HG03565 (cell line): ENCODE results near the gene FN3K.

Source experiments
- ATAC-seq: cut with Tn5 transposase; IDR thresholded peaks from one replicate; pipeline ENCODE4 v1.9.1; 2021; ENCODE audit warnings: mild to moderate bottlenecking, moderate library complexity; ENCODE audit not compliant: unreplicated experiment

Gene FN3K

DNA sequence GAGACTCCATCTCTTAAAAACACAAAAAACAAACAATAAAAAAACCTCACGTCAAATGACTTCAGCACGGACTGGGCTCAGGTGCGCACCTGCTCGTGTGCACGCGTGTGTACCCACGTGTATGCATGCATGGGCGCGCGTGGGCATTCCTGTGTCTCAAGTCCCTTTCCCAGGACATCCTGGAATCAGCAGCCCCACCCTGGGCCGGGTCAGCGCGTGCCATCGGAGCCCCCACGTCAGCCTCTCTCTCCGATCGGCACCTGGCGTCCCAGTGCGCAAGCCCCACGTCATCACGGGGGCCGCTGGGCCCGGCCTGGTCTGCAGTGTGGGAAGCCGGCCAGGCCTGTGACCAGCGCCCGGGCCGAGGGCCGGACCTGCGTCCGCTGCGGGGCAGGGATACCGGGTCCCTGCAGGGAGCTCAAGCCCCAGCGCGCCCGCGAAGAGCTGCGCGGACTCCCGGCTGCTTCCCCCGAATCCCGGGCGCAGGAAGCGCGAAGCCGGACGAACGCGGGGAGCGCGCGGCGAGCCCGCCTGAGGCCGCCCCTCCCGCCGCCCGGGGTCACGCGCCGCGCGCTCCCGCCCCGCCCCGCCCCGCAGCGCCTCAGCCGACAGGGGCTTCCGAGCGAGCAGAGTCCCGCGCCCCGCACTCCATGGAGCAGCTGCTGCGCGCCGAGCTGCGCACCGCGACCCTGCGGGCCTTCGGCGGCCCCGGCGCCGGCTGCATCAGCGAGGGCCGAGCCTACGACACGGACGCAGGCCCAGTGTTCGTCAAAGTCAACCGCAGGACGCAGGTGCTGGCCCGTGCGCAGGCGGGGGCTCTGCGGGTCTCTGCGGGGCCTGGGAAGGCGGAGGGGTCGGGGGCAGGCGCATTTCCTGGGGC, at the start of gene FN3K:
Gene FN3K (plus strand): TSS at position 629 of the 880 bp plus-strand sequence. CDS start 22 bp downstream, at position 651.
- ATAC-seq: no peak

DNA sequence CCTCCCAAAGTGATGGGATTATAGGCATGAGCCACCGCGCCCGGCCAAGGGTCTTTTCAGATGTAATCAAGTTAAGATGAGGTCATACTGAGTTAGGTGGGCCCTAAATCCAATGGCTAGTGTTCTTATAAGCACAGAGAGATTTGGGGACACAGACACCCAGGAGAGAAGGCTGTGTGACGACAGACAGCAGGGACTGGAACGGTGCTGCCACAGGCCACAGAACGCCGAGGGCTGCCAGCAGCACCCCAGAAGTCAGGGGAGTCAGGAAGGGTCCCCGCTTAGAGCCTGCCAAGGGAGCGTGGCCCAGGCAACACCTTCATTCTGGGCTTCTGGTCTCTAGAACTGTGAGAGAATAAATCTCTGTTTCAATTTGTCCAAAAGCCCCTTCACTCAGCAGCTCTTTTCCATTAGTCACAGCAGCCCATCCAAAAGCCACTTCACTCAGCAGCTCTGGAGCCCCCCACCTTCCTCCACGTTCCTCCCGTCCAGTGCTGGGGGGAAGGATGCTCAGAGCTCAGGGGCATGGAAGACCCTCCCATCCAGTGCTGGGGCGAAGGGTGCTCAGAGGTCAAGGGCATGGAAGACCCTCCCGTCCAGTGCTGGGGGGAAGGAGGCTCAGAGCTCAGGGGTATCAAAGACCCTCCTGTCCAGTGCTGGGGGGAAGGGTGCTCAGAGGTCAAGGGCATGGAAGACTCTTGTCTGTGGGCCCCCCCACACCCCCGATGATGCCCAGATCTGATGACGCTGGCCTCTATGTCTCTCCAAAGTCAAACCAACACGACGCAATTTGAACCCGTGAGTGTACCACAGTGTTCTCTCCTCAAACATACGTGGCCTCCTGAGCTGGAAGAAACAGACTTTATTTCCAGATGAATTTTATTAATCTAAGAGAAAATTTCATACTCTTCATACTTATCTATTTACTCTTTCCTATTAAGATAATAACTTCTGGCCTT, 48.8 kb upstream of the FN3K start:
- no peak for ATAC-seq

DNA sequence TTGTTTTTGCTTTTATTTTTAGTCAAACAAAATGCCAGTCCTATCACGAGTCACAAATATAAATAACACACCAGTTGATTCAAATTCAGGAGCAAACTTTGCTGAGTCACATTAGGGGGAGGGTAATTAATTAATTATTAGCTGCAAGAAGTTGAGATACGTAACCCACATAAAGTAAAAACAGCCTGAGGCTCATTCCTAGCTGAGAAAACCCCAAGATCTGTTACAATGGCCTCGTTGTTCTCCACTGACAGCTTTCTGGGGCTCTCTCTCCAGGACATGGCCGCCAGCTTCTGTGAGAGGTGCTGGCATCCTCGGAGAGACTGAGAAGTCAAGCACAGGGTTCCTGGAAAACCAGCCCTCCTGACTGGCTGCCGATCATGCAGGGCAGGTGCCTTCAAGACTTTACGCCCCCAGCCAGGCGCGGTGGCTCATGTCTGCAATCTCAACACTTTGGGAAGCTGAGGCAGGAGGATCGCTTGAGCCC, 48.0 kb upstream of the FN3K start:
- no peak for ATAC-seq

DNA sequence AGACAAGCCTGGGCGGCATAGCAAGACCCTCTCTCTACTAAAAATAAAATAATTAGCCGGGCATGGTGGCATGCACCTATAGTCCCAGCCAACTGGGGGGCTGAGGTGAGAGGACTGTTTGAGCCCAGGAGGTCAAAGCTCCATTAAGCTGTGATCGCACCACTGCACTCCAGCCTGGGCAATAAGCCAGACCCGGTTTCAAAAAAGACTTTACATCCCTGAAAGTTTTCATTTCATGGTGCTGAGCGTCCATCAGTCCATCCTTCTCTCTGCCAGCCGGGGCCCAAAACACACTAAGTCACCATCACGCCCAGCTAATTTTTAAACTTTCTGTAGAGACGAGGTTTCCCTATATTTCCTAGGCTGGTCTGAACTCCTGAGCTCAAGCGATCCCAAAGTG, 47.5 kb upstream of the FN3K start:
- ATAC-seq: no peak

DNA sequence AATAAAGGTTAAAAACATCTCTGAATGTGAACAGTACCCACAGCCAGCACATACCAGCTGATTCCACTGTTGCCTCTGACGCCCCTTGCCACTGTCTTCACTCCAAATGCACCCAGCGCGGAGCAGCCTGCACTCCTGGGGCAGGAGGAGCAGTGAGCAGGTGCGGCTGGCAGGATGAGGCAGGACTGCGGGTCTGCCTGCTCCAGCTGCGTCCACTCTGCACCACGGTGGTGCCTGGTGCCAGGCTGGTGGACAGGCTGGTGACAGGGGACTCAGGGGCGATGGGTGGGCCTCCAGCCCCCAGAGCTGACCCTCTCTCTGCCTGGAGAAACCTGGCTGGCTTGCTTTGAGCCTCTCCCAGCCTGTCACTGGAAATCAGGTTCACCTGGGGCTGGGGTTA, 46.3 kb upstream of the FN3K start:
- ATAC-seq: no peak

DNA sequence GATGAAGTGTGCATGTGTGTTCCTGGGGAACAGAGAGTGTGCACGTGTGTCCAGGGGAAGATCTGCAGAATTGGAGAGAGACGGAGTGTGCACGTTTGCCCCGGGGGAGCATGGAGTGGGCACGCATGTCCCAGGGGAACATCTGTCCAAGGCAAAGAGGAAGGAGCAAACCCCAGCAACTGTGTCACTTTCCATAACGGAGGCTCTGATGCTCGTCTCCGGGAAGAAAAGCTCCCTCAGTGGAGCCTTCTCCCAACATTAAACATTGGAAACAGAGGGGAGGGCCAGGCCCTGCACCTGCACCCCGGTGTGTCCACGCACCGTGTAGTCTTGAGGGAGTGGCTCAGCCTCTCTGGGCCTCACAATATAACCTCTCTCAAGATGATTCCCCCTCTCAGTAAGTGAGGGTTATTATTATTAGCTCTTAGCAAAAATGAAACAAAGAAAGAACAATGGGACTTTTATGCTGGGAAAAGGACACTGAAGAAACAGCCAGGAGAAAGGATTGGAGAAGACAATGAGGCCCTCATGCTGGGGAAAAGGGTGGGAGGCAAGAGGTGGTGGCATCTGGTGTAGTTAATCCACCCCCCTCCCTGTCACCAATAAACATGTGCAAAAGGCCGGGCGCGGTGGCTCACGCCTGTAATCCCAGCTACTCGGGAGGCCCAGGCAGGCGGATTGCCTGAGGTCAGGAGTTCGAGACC, 44.5 kb upstream of the FN3K start:
- no peak for ATAC-seq

DNA sequence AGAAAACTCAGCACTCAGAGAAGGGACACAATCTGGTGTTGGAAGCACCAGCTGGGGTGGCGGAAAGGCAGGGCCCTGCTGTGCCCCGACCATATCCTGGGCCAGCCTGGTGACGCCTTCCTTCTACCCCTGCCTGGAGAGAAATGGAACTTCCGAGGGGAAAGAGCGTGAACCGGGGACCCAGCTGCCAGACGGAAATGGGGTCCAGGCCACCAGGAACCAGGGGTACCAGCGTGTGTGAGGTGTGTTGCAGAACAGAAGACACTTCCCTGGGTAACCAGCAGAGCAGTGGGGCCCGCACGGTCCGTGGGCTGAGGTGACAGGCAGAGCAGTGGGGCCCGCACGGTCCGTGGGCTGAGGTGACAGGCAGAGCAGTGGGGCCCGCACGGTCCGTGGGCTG, 43.7 kb upstream of the FN3K start:
- ATAC-seq: no peak

DNA sequence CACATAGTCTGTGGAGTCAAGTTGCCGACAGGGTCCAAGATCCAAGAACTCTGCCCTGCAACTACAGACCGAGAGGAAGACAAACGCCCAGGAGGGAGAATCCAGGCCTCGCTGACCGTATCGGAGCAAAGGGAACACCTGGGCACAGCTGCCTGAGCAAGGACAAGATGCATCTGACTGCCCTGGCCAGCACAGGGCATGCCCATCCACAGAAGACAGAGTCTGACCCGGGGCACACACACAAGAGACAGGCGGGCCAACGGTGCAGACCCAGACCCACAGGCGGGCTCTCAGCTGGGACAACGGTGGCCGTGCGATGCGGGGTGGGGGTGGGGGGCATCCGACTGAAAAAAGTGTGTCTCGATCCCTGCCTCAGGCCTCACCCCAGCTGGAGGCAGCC, 43.1 kb upstream of the FN3K start:
- no peak for ATAC-seq

DNA sequence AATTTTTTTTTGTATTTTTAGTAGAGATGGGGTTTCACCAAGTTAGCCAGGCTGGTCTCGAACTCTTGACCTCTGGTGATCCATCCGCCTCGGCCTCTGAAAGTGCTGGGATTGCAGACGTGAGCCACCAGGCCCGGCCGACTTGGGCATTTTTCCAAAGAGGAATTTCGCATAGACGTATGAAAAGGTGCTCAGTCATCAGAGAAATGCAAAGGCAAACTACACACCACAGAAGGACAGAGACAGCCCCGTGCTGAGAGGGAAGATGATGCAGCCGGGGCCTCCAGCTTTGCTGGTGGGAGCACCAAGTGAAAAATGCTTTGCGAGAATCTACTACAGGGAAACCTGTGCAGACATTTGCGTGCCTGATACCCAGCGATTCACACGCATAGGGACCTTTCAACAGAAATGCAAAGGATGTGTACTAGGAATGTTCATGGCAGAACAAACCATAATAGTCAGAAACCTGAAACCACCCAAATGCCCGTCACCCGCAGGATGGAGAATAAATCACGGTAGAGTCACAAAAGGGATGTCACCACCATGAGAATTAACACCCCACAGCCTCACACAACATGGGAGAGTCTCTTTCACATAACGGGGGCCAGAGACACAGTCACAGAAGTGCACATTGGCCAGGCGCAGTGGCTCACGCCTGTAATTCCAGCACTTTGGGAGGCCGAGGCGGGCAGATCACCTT, 42.1 kb upstream of the FN3K start:
- ATAC-seq: no peak

DNA sequence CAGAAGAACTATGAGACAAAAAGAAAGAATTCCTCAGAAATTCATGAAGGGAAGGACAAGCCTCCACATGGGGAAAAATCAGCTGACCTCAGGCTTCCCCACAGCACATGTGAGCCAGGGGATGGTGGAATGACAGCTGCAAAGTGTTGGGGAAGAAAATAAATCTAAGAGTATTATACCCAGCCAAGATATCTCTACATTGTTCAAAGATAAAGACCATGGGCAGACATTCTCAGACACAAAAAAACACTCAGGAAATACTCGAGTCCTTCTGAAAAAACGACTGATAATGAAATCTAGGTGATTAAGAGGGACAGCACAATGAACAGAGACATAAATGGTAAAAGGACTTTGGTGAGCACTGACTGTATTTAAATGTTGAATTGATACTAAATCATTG, 40.8 kb upstream of the FN3K start:
- ATAC-seq: no peak

DNA sequence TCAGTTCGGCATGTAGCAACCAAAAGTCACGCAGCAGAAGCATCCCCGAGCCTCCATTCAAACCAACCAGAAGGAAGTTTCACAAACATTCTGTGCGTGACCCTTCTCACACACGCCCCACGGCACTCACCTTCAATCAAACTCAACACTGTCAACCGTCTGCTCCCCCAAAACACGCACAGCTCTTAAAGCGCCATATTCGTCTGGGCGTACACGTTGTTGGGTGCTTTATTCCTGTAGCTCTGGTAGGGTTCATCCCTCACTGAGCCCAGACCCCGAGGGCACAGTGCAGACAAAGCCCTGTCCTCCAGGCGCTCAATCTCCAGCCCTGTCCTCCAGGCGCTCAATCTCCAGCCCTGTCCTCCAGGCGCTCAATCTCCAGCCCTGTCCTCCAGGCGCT, 39.2 kb upstream of the FN3K start:
- no peak for ATAC-seq

DNA sequence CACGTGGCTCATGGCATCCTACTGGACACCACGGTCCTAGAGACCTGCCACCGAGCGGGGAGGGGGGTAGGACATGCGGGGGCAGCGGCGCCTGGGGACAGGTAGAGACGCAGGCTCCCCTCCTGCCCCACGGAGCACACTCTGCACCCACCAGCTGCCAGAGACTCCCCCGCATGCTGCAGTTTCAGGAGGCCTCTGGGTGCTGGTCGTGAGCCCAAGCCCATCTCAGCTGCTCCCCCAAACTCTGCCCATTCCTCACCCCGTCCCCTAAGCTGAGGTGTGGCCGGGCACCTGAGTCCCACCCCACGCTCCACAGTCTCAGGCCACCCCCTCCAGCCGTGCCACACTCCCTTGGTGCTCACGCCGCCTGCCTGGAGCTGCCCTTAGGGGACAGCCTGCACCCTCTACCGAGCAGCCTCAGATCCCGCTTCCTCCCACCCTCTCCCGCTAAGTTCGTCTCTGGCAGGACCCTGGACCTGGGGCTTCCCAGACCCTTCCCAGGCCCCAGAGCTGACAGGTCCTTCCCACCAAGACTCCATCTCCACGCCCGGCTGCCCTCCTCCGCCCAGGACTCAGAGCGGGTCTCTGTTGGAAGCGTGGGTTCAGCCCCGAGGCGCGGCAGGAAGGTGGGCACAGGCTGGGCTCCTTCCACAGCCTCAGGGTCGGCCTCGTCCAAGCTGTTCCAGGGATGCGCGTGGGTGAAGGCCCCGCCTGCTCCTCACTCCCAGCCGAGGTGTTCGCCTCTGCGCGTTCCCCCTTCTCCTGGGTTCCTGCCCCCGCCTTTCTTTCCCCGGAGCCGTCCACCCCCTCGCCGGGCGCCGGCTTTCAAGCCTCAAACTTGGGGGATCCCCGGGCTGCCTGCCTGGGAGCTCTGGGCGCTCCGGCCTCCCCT, 38.3 kb upstream of the FN3K start:
- no peak for ATAC-seq

DNA sequence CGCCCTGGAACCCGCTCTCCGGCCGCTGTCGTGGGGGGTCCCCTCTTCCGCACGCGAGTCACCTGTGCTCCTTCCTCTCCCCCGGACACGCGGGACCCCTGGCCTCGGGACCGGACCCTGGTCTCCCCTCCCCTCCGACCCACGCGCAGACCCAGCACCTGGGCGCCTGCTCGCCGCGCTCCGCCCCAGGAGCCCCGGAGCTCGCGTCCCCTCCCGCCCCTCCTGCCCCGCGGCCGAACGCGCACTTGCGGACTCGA, 37.7 kb upstream of the FN3K start:
- ATAC-seq: no peak

DNA sequence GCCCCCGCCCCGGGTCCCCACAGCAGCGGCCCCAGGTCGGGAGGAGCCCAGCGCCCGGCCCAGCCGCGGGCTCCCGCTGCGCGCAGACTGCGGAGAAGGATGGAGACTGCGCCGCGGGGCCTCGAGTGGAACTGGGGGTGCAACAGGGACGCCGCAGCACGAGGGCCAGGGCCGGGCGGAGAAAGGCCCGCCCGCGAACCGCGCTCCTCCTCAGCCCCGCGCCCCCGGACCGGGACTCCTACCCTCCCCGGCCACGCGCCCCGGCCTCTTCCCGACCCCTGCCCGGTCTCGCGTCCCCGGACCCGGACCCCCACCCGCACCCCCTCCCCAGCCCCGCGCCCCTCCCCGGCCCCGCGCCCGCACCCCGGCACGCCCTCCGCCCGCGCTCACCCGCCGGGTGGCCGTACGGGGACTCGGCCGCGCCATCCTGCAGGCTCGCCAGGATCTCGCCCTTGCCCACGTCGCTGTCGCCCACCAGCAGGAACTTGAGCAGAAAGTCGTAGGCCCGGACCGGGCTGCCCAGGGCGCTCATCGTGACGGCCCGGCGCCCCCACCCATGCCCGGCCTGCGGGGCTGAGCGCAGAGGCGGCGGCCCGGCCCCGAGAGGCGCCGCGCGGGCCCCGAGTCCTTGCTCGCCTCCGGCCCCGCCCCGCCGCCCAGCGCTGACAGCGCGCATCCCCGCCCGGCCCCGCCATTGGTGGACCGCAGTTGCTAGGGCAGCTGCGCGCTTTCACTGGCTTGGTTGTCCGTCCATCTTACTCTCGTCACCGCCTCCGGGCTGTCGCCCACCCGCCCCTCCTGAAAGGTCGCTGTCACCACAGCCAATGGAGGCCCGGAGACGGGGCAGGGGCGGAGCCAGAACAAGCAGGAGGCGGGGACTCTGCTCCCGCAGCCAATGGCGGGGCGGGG, 37.1 kb upstream of the FN3K start, which contains the start of gene RAB40B:
Gene RAB40B (minus strand): TSS at position 634 of the 909 bp plus-strand sequence. CDS start 102 bp downstream, at position 532.
- ATAC-seq: peak; percentile 97

DNA sequence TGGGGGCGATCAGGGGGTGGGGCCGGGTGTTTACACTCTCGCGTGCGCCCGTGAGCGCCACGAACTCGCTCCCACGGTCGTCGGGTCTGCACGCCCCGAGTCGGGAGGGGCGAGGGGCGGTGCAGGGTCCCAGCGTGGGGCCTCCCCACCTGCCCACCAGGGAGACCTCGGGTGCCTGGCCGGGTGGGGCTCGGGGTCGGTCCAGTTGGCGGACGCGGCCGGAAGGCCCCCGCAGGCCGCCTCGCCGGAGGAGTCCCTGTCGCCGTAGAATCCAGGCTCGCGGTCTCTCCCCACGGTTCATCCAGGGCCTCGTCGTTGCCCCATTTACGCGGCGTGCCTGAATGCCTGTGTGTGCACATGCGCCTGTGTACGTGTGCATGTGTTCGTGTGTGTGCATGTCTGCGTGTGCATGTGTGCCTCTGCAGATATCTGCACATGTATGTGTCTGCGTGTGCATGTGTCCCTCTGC, 36.4 kb upstream of the FN3K start:
- ATAC-seq: no peak

DNA sequence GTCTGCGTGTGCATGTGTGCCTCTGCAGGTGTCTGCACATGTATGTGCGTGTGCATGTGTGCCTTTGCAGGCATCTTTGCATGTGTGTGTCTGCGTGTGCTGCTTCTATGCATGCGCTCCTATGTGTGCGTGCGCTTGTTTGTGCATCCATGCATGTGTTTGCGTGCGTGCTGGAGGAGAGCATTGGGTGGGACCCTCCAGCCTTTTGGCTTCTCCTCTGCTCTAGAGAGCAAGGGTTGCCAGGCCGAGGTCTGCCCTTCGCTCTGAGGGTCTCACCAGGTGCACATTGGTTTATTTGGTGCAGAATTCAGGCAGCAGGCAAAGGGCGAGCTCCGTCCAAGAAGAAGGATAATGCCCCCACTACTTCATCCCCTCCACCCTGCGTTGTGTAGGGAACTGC, 35.9 kb upstream of the FN3K start:
- no peak for ATAC-seq

DNA sequence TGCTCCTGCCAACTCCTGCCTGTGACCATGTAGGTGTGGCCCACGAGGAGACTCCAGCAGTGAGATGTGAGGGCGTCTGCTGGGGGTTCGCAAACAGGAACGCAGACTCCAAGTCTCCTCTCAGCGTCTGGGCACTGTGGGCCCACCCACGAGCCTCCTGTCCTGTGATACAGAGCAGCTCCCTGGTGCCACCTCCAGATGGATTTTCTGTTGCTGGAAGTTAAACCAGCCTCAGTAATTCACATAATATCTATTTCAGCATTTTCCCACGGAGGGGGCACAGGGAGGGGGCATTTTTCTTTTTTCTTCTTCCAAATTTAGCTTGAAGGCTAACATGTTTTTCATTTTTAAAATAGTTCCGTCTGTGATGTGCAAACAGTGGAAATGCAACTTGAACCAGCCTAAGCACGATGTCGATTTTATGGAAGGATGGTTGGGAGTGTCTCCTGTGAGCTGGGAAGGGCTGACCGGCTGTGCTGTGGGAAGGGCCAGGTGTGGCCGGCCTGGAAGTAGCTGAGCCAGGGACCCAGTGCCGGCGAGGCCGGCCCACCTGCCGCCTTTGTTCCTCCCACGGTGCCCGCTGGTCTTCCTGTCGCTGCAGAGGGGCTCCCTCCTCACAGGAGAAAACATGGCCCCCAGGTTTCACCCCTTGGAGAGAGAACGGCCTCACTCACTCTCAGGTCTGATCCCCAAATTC, 33.0 kb upstream of the FN3K start:
- no peak for ATAC-seq
